ENCODE measurements around the gene TM9SF1. TPM values are rescaled to one million over a fixed set of nuclear protein-coding genes. Genes with fewer than 3 reads are reported as not detected.
A peak's percentile ranks its signal among the peaks of the same experiment; 100 is the strongest.

Gene TM9SF1
- total RNA-seq, 1 experiment from 2014 or later = 44.7 TPM

DNA sequence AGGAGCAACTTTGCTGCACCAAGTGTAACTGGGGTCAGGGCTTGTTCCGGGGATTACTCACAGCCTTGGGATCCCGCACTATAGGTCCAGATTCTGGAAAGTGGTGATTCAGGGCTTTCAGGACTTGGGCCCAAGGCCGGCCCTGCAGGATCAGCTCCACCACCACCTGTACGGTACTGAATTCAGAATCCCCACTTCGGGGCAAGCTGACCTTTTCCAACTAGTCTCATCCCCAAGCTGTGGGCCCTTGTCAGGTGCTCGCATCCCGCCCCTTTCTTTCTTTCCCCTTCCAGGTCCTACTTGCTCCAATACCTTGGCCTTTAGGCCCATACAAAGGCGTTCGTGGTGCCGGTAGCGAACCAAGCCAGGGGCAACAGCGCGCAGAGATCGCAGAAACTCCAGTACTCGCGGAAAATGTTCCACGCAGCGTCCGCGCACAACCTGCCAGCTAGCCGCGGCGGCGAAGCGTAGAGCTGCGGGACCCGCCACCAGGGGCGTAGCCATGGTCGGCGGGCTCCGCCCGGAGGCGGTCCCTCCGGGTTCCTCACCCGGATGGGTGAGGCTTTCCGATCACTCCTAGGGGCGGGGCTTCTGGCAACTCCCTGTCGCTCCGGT, 46.7 kb upstream of the TM9SF1 start:
- ChIA-PET POLR2A (interaction anchor here (0.6 to 2.0 kb wide), 5 partner anchors 53 to 201 kb away, joined by 3 to 6 read pairs (median 4); partner anchors contain the start of genes IPO4, NOP9 and SDR39U1), CTCF (interaction anchor here (0.6 to 2.4 kb wide), 6 partner anchors 29 to 81 kb away, joined by 3 to 8 read pairs (median 4); partner anchors contain the start of genes CHMP4A, DHRS1 and NOP9)
- TF ChIP-seq TCF7L2 (IDR thresholded peaks at IDR 0.05; ENCODE audit: low read depth, low read length) = no peak
- TF ChIP-seq, protein P1, sequence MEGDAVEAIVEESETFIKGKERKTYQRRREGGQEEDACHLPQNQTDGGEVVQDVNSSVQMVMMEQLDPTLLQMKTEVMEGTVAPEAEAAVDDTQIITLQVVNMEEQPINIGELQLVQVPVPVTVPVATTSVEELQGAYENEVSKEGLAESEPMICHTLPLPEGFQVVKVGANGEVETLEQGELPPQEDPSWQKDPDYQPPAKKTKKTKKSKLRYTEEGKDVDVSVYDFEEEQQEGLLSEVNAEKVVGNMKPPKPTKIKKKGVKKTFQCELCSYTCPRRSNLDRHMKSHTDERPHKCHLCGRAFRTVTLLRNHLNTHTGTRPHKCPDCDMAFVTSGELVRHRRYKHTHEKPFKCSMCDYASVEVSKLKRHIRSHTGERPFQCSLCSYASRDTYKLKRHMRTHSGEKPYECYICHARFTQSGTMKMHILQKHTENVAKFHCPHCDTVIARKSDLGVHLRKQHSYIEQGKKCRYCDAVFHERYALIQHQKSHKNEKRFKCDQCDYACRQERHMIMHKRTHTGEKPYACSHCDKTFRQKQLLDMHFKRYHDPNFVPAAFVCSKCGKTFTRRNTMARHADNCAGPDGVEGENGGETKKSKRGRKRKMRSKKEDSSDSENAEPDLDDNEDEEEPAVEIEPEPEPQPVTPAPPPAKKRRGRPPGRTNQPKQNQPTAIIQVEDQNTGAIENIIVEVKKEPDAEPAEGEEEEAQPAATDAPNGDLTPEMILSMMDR (IDR thresholded peaks at IDR 0.05) = no peak
- TF ChIP-seq SIN3A (IDR thresholded peaks at IDR 0.05; ENCODE audit: borderline replicate concordance, insufficient read depth, low read depth, low read length) = no peak
- no peak for TF ChIP-seq POLR2AphosphoS5 (IDR thresholded peaks at IDR 0.05; ENCODE audit: low read depth, low read length)
- TF ChIP-seq, protein P2, sequence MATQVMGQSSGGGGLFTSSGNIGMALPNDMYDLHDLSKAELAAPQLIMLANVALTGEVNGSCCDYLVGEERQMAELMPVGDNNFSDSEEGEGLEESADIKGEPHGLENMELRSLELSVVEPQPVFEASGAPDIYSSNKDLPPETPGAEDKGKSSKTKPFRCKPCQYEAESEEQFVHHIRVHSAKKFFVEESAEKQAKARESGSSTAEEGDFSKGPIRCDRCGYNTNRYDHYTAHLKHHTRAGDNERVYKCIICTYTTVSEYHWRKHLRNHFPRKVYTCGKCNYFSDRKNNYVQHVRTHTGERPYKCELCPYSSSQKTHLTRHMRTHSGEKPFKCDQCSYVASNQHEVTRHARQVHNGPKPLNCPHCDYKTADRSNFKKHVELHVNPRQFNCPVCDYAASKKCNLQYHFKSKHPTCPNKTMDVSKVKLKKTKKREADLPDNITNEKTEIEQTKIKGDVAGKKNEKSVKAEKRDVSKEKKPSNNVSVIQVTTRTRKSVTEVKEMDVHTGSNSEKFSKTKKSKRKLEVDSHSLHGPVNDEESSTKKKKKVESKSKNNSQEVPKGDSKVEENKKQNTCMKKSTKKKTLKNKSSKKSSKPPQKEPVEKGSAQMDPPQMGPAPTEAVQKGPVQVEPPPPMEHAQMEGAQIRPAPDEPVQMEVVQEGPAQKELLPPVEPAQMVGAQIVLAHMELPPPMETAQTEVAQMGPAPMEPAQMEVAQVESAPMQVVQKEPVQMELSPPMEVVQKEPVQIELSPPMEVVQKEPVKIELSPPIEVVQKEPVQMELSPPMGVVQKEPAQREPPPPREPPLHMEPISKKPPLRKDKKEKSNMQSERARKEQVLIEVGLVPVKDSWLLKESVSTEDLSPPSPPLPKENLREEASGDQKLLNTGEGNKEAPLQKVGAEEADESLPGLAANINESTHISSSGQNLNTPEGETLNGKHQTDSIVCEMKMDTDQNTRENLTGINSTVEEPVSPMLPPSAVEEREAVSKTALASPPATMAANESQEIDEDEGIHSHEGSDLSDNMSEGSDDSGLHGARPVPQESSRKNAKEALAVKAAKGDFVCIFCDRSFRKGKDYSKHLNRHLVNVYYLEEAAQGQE (IDR thresholded peaks at IDR 0.05; ENCODE audit: insufficient read depth in 1 of 2, low read depth in 2 of 2, low read length in 1 of 2) = no peak
- no peaks in the 10 kb centered on the region for H3K27me3 ChIP-seq (ENCODE audit: control insufficient read depth, insufficient read depth, low read length)
- H3K27ac ChIP-seq (ENCODE audit: low read length) = peak overlapping the region; percentile 93
- H3K4me3 ChIP-seq (ENCODE audit: low read depth in 2 of 2, low read length in 2 of 2) = peak overlapping the region; percentile 77 to 91
- peaks cover 12% of the 10 kb centered on the region for H3K4me1 ChIP-seq (ENCODE audit: control insufficient read depth, insufficient read depth, low read length)
- ATAC-seq (peak; percentile 93), DNase-seq (ENCODE audit: low read depth, low spot score) (peak; percentile 72)
- in situ Hi-C loops (cut with HindIII; ENCODE audit: low pct_unique_long_range_greater_than_20kb, low sequenced_read_pairs) = no loop called here
- BruUV-seq (replicated peaks) = TSS peak; percentile 67
- H3K9me3 ChIP-seq (ENCODE audit: control insufficient read depth, insufficient read depth, low read depth, low read length) = no peaks in the 10 kb centered on the region
- H3K36me3 ChIP-seq (ENCODE audit: control insufficient read depth, insufficient read depth, low read length) = peaks cover 6% of the 10 kb centered on the region; the same call in 1 of the 2 replicates
- intact Hi-C loops (cut with micrococcal nuclease; ENCODE audit: unreplicated experiment) = no loop called here

DNA sequence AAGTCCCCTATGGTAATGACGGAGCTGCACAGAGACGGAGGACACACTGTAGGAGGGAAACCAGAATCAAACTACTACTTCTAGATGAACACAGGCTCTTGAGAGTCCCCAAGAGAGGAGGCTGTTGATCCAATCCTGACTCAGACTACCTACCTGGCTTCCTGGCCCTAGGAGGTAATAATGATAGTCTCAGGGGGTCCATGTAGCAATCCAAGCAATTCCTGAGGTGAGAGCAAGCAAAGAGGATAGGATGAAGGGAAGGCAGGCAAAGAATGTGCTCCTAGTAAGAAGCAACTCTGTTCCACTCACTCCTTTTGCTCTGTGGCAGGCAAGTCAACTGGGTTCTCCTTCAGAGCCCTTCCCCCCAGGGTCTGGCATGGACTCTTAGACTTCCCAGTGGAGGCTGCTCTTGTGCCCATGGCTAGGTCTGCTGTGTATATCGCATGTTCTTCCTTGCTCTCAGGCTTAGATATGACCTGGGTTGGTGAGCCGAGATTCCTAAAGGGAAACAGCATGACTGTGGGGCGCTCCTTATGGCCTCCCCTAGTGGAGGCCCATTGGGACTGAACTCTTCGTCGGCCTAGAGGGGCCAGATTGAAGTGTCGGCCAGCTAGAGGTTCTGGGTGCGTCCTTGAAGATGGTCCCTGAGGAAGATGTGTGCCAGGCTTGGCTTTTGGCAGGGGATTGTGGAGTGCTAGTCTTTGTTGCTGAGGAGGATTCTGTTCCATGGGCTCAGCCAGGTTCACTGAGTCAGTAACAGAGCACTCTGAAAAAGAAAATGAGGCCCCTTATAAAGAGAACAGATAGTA, 45.1 kb upstream of the TM9SF1 start:
- no peaks in the 10 kb centered on the region for H3K9me3 ChIP-seq (ENCODE audit: control insufficient read depth, insufficient read depth, low read depth, low read length)
- no peak for ATAC-seq
- DNase-seq (ENCODE audit: low read depth, low spot score) = no peak
- H3K27ac ChIP-seq (ENCODE audit: low read length) = no peak overlapping the region
- ChIA-PET POLR2A (interaction anchor here (0.5 kb wide), 1 partner anchor 26 kb away, joined by 9 read pairs; no protein-coding TSS in a partner anchor), CTCF (no interaction called here)
- in situ Hi-C loops (cut with HindIII; ENCODE audit: low pct_unique_long_range_greater_than_20kb, low sequenced_read_pairs) = no loop called here
- H3K4me1 ChIP-seq (ENCODE audit: control insufficient read depth, insufficient read depth, low read length) = peaks cover 12% of the 10 kb centered on the region
- no TSS peak for BruUV-seq (replicated peaks)
- H3K36me3 ChIP-seq (ENCODE audit: control insufficient read depth, insufficient read depth, low read length) = peaks cover 6% of the 10 kb centered on the region; the same call in 1 of the 2 replicates
- no peak for TF ChIP-seq POLR2AphosphoS5 (IDR thresholded peaks at IDR 0.05; ENCODE audit: low read depth, low read length)
- no peak for TF ChIP-seq SIN3A (IDR thresholded peaks at IDR 0.05; ENCODE audit: borderline replicate concordance, insufficient read depth, low read depth, low read length)
- TF ChIP-seq, protein P2 (IDR thresholded peaks at IDR 0.05; ENCODE audit: insufficient read depth in 1 of 2, low read depth in 2 of 2, low read length in 1 of 2) = no peak
- TF ChIP-seq TCF7L2 (IDR thresholded peaks at IDR 0.05; ENCODE audit: low read depth, low read length) = no peak
- TF ChIP-seq, protein P1 (IDR thresholded peaks at IDR 0.05) = no peak
- intact Hi-C loops (cut with micrococcal nuclease; ENCODE audit: unreplicated experiment) = no loop called here
- no peak overlapping the region for H3K4me3 ChIP-seq (ENCODE audit: low read depth in 2 of 2, low read length in 2 of 2)
- no peaks in the 10 kb centered on the region for H3K27me3 ChIP-seq (ENCODE audit: control insufficient read depth, insufficient read depth, low read length)

Data from Panc1 (cell line).